K562 (cell line): ENCODE results near the gene SLC25A1. TPM values are rescaled to one million over a fixed set of nuclear protein-coding genes. Genes with fewer than 3 reads are reported as not detected.
A peak's percentile ranks its signal among the peaks of the same experiment; 100 is the strongest.

Experiments used
- BHLHE40 ChIP-seq: IDR thresholded peaks from 2 replicates; pipeline ENCODE4 v1.6.1; 2011; ENCODE audit warnings: low read length, improper control_type of control experiment
- CTCFL ChIP-seq: IDR thresholded peaks from 2 replicates; pipeline ENCODE4 v1.6.1; 2011; ENCODE audit warnings: borderline replicate concordance, low read depth, mild to moderate bottlenecking, moderate library complexity, low read length; ENCODE audit not compliant: insufficient read depth, poor library complexity, severe bottlenecking
- ETS2 ChIP-seq: IDR thresholded peaks from 2 replicates; pipeline ENCODE4 v1.6.1; 2016; ENCODE audit warnings: borderline replicate concordance, missing genetic modification characterization, mild to moderate bottlenecking, moderate library complexity, missing compliant biosample characterization; ENCODE audit not compliant: poor library complexity, severe bottlenecking
- FIP1L1 ChIP-seq: fragments of 200-400 bp; formaldehyde crosslinking; IDR thresholded peaks from 2 replicates; pipeline ENCODE4 v1.6.1; 2018; ENCODE audit warnings: mild to moderate bottlenecking, low read depth, low read length; ENCODE audit not compliant: poor library complexity, severe bottlenecking
- FOSL1 ChIP-seq: fragments of 200-800 bp; sonication (Bioruptor generic); conservative IDR thresholded peaks from 2 replicates; pipeline ENCODE4 v1.6.1; 2016; ENCODE audit warnings: missing genetic modification characterization, missing compliant biosample characterization
- HDGF ChIP-seq: fragments of 450-650 bp; IDR thresholded peaks from 2 replicates; pipeline ENCODE4 v1.6.1; 2016
- HMG20B ChIP-seq: fragments of 250-450 bp; sonication (Bioruptor Pico); IDR thresholded peaks from 2 replicates; pipeline ENCODE4 v1.5.0; 2021; ENCODE audit warnings: mild to moderate bottlenecking
- HNRNPK ChIP-seq: fragments of 200-400 bp; formaldehyde crosslinking; IDR thresholded peaks from one replicate; pipeline ENCODE4 v1.6.1; 2018; ENCODE audit warnings: mild to moderate bottlenecking, low read depth, low read length; ENCODE audit not compliant: poor library complexity, severe bottlenecking
- ID3 ChIP-seq, 2 experiments: fragments of 250-450 bp in 1 of 2; fragments of 450-650 bp in 1 of 2; sonication (Bioruptor Pico) in 1 of 2; IDR thresholded peaks; 2 replicates each; pipeline versions ENCODE4 v1.6.1 to v1.8.0; 2016 to 2021; ENCODE audit warnings: mild to moderate bottlenecking in 2 of 2, moderate library complexity in 2 of 2, missing compliant biosample characterization in 1 of 2, missing genetic modification characterization in 1 of 2
- KDM5B ChIP-seq: fragments of 200-600 bp; sonication (generic); IDR thresholded peaks from 2 replicates; pipeline ENCODE4 v1.6.1; 2012; ENCODE audit warnings: low read depth, mild to moderate bottlenecking, moderate library complexity, low read length, control low read depth, inconsistent platforms; ENCODE audit not compliant: insufficient replicate concordance
- KLF10 ChIP-seq: fragments of 250-450 bp; sonication (Bioruptor Pico); IDR thresholded peaks from 2 replicates; pipeline ENCODE4 v1.6.1; 2021; ENCODE audit warnings: matching md5 sums
- MBD2 ChIP-seq: sonication (generic); IDR thresholded peaks from 2 replicates; pipeline ENCODE4 v1.6.1; 2016; ENCODE audit warnings: low read depth, borderline replicate concordance
- MTF1 ChIP-seq: fragments of 250-450 bp; sonication (Bioruptor Pico); IDR thresholded peaks from 2 replicates; pipeline ENCODE4 v1.9.0; 2021; ENCODE audit warnings: moderate library complexity, mild to moderate bottlenecking, inconsistent platforms, borderline replicate concordance
- NFE2 ChIP-seq: IDR thresholded peaks from 2 replicates; pipeline ENCODE4 v1.6.1; 2014; ENCODE audit warnings: antibody characterized with exemption, low read depth
- POLR3G ChIP-seq: IDR thresholded peaks from 2 replicates; pipeline ENCODE4 v1.6.1; 2011; ENCODE audit not compliant: insufficient read length, insufficient replicate concordance; ENCODE audit errors: extremely low read depth
- SAFB2 ChIP-seq: fragments of 200-400 bp; formaldehyde crosslinking; IDR thresholded peaks from 2 replicates; pipeline ENCODE4 v1.6.1; 2018; ENCODE audit warnings: borderline replicate concordance, low read length, low read depth, moderate library complexity; ENCODE audit not compliant: severe bottlenecking
- TCF7L2 ChIP-seq: fragments of 150-350 bp; IDR thresholded peaks from 2 replicates; pipeline ENCODE4 v1.6.1; 2016; ENCODE audit warnings: low read depth, mild to moderate bottlenecking, low read length, moderate library complexity
- TOE1 ChIP-seq, 2 experiments: fragments of 450-650 bp in 1 of 2; sonication (generic) in 1 of 2; formaldehyde crosslinking in 1 of 2; IDR thresholded peaks; 2 replicates each; pipeline versions ENCODE4 v1.7.1 to v1.8.0; 2016 to 2022; ENCODE audit warnings: borderline replicate concordance in 2 of 2, mild to moderate bottlenecking in 2 of 2, antibody characterized with exemption in 1 of 2, inconsistent platforms in 1 of 2, low read depth in 1 of 2, missing genetic modification reagents in 1 of 2, moderate library complexity in 1 of 2
- ZNF24 ChIP-seq: fragments of 450-650 bp; IDR thresholded peaks from 2 replicates; pipeline ENCODE4 v1.6.1; 2016
- ZNF395 ChIP-seq: fragments of 200-800 bp; sonication (Bioruptor generic); IDR thresholded peaks from 2 replicates; pipeline ENCODE4 v1.6.1; 2017; ENCODE audit warnings: missing genetic modification characterization, missing compliant biosample characterization
- ZNF511 ChIP-seq: sonication (generic); formaldehyde crosslinking; IDR thresholded peaks from 2 replicates; pipeline ENCODE4 v1.8.0; 2022; ENCODE audit warnings: mild to moderate bottlenecking, missing genetic modification reagents
- polyA plus RNA-seq, 8 experiments: library from polyadenylated mRNA; depleted of rRNA in 4 of 8; stranded (reverse) in 5 of 8; unstranded in 3 of 8; fragments of >200 nt; fragmentation: Nextera tagmentation in 2 of 8; fragmentation: Illumina TruSeq in 1 of 8; extraction: Ambion mirVana in 2 of 8; extraction: Trizol in 1 of 8; gene quantifications; 2 replicates each; pipeline versions ENCODE4 v1.2.1 to v1.2.3, GENCODE V29; 2011 to 2014; ENCODE audit warnings: inconsistent platforms in 1 of 8, missing spikeins in 1 of 8
- total RNA-seq, 7 experiments: library from RNA; depleted of rRNA in 6 of 7; stranded (reverse); fragments of >200 nt in 6 of 7; fragmentation: Illumina TruSeq in 2 of 7; extraction: Trizol in 2 of 7; gene quantifications; 2 replicates each; pipeline versions ENCODE4 v1.2.1 to v1.2.3, GENCODE V29; 2011 to 2021; ENCODE audit warnings: low replicate concordance in 1 of 7

The SLC25A1 gene
- total and polyA plus RNA-seq, 9 of the 15 experiments (the other 6 are each of a cell fraction or from before 2014, with no cell fraction given), result 11.0 to 408 (median 110) TPM

- TF ChIP-seq ZNF395 (CRISPR knock-in tag) (no peak), ZNF511 (no peak), NFE2 (no peak), POLR3G (no peak), KDM5B (peak; percentile 52), TOE1 (IDR thresholded peaks at IDR 0.05; ENCODE audit: borderline replicate concordance) (no peak), TOE1 (CRISPR knock-in tag; IDR thresholded peaks at IDR 0.05; ENCODE audit: borderline replicate concordance, low read depth) (no peak), ID3 (CRISPR knock-in tag; IDR thresholded peaks at IDR 0.05) (no peak), ID3 (tag; IDR thresholded peaks at IDR 0.05) (0 out of 2 replicates have a peak, but pooled peaks have one; percentile 14), KLF10 (CRISPR knock-in tag) (no peak), ZNF24 (no peak), SAFB2 (no peak), MBD2 (no peak), FOSL1 (no peak), TCF7L2 (no peak), CTCFL (no peak), HNRNPK (no peak), HMG20B (no peak), HDGF (no peak), MTF1 (CRISPR knock-in tag) (peak; percentile 69; the same call in 1 of the 2 replicates), ETS2 (tag) (no peak), FIP1L1 (no peak), BHLHE40 (no peak)
Measured at GRCh38 chr22:19151329-19152191, 27.0 kb downstream of the SLC25A1 start (continued).
